Measurements from ENCODE around the gene CCSER2. TPM values are rescaled to one million over a fixed set of nuclear protein-coding genes. Genes with fewer than 3 reads are reported as not detected.

Gene CCSER2
- total RNA-seq, 1 donor from 2014 or later: 80.2 TPM

- peaks cover 13% of the 10 kb centered on the region for H3K4me1 Mint-ChIP-seq (ENCODE audit: unreplicated experiment)
- peaks cover 7% of the 10 kb centered on the region for H3K36me3 Mint-ChIP-seq (ENCODE audit: low read depth, unreplicated experiment)
- H3K4me3 Mint-ChIP-seq (ENCODE audit: unreplicated experiment): no peak overlapping the region
- H3K27me3 Mint-ChIP-seq (ENCODE audit: unreplicated experiment): peaks cover 4% of the 10 kb centered on the region
- no peak overlapping the region for H3K27ac Mint-ChIP-seq (ENCODE audit: unreplicated experiment)
- peaks cover 10% of the 10 kb centered on the region for H3K9me3 Mint-ChIP-seq (ENCODE audit: unreplicated experiment)
- DNase-seq (ENCODE audit: low spot score): no peak
- no peak for TF ChIP-seq CTCF (IDR thresholded peaks at IDR 0.05; ENCODE audit: unreplicated experiment)
Observed at GRCh38 chr10:84531396-84531795, 203.0 kb downstream of the CCSER2 start.

GRCh38 chr10:84534168-84534567, 205.8 kb downstream of the CCSER2 start:
- peaks cover 5% of the 10 kb centered on the region for H3K9me3 Mint-ChIP-seq (ENCODE audit: unreplicated experiment)
- TF ChIP-seq CTCF (IDR thresholded peaks at IDR 0.05; ENCODE audit: unreplicated experiment): no peak
- peaks cover 2% of the 10 kb centered on the region for H3K27me3 Mint-ChIP-seq (ENCODE audit: unreplicated experiment)
- H3K4me1 Mint-ChIP-seq (ENCODE audit: unreplicated experiment): peaks cover 20% of the 10 kb centered on the region
- peaks cover 3% of the 10 kb centered on the region for H3K36me3 Mint-ChIP-seq (ENCODE audit: low read depth, unreplicated experiment)
- H3K27ac Mint-ChIP-seq (ENCODE audit: unreplicated experiment): no peak overlapping the region
- no peak overlapping the region for H3K4me3 Mint-ChIP-seq (ENCODE audit: unreplicated experiment)
- no peak for DNase-seq (ENCODE audit: low spot score)

- Mint-ChIP-seq H3K27ac (ENCODE audit: unreplicated experiment) (no peak overlapping the region), H3K4me1 (ENCODE audit: unreplicated experiment) (peaks cover 27% of the 10 kb centered on the region), H3K27me3 (ENCODE audit: unreplicated experiment) (peaks cover 5% of the 10 kb centered on the region), H3K36me3 (ENCODE audit: low read depth, unreplicated experiment) (peaks cover 3% of the 10 kb centered on the region), H3K4me3 (ENCODE audit: unreplicated experiment) (no peak overlapping the region), H3K9me3 (ENCODE audit: unreplicated experiment) (peaks cover 5% of the 10 kb centered on the region)
- DNase-seq (ENCODE audit: low spot score): peak; percentile 47
- peak; percentile 89 for TF ChIP-seq CTCF (IDR thresholded peaks at IDR 0.05; ENCODE audit: unreplicated experiment)
Observed at GRCh38 chr10:84537447-84537931, 209.1 kb downstream of the CCSER2 start.

GRCh38 chr10:84538036-84538435, 209.6 kb downstream of the CCSER2 start:
- Mint-ChIP-seq H3K27ac (ENCODE audit: unreplicated experiment) (no peak overlapping the region), H3K9me3 (ENCODE audit: unreplicated experiment) (peaks cover 5% of the 10 kb centered on the region), H3K4me1 (ENCODE audit: unreplicated experiment) (peaks cover 23% of the 10 kb centered on the region), H3K4me3 (ENCODE audit: unreplicated experiment) (no peak overlapping the region), H3K36me3 (ENCODE audit: low read depth, unreplicated experiment) (peaks cover 2% of the 10 kb centered on the region), H3K27me3 (ENCODE audit: unreplicated experiment) (peaks cover 5% of the 10 kb centered on the region)
- no peak for TF ChIP-seq CTCF (IDR thresholded peaks at IDR 0.05; ENCODE audit: unreplicated experiment)
- DNase-seq (ENCODE audit: low spot score): no peak

- H3K27me3 Mint-ChIP-seq (ENCODE audit: unreplicated experiment): peaks cover 5% of the 10 kb centered on the region
- H3K9me3 Mint-ChIP-seq (ENCODE audit: unreplicated experiment): peaks cover 5% of the 10 kb centered on the region
- DNase-seq (ENCODE audit: low spot score): no peak
- H3K4me1 Mint-ChIP-seq (ENCODE audit: unreplicated experiment): peaks cover 21% of the 10 kb centered on the region
- no peak overlapping the region for H3K27ac Mint-ChIP-seq (ENCODE audit: unreplicated experiment)
- TF ChIP-seq CTCF (IDR thresholded peaks at IDR 0.05; ENCODE audit: unreplicated experiment): no peak
- no peaks in the 10 kb centered on the region for H3K36me3 Mint-ChIP-seq (ENCODE audit: low read depth, unreplicated experiment)
- no peak overlapping the region for H3K4me3 Mint-ChIP-seq (ENCODE audit: unreplicated experiment)
Observed at GRCh38 chr10:84539216-84539615, 210.8 kb downstream of the CCSER2 start.
